NCI-H2227 (cell line): ENCODE measurements around the gene NRXN3.

ENCODE experiments used
- DNase-seq: peaks from one replicate; lab custom pipeline; 2025; ENCODE audit not compliant: unreplicated experiment; lab: John Stamatoyannopoulos, UW

Gene NRXN3

GRCh38 chr14:79826362-79826761 lies 1656.2 kb downstream of the NRXN3 start:
- no peak for DNase-seq

DNA sequence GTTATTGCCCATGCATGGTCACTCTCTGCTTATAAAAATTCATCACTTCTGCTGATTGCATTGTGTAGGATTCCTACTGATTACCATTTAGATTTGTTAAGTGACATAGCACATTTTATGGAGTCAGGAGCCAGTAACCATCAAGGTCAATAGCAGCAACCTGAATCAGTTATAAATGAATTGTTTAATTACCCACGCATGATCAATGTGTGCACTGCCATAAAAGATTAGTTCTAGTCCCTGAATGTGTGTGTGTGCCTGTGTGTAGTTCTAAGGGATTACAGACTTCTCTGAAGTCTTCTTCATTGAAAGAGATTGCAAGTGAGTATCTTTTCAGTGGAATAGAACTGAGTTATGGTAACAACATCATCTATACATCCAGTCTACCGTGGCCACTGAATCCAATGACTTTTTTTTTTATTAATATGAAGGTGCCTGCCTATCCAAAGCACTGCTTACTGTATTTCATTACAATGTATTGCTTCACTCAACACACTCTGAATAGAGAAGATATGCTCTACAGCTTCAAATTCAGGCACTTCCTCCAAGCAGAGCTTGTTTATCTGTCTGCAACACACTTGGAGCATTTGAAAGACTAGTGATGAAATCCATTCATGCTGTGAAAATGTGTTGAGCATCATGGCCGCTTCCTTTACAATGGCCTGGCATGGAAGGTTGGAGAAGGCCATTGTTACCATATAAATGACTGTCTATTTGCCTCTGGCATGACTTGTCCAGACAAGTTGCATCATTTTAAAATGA lies 1659.4 kb downstream of the NRXN3 start:
- DNase-seq: no peak

DNA sequence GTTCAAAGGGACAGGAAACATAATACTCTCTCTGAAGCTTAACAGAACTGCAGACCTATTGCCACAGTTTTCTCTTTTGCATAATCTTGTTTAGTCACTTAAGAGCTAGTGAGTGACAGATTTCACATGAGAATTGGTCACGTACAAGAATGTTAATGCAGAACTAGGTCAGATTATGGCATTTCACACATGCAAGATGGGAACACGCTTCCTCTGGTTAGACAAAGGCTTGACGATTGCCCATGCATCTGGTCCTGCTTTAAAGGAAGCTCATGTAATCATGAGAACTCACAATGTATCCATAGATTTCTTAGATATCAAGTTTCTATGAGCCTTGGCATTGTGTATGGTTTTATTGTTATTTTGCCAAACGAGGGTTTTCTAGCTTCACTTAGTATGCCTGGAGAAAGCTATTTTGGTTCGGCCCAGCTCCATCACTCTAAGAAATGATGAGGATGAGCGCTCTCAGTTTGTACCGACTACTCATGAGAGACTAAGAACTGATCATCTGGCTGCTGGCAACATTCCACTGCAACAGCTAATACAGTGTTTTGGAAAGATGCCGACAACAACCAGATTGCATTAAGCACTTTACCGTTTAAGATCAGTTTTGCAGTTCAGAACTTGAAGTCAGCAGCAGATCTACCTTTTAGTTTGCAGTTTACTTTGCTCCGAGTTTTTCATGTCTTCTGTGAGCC lies 1661.2 kb downstream of the NRXN3 start:
- DNase-seq: no peak

- DNase-seq: no peak
Observed at GRCh38 chr14:79833781-79834180, 1663.6 kb downstream of the NRXN3 start.

DNA sequence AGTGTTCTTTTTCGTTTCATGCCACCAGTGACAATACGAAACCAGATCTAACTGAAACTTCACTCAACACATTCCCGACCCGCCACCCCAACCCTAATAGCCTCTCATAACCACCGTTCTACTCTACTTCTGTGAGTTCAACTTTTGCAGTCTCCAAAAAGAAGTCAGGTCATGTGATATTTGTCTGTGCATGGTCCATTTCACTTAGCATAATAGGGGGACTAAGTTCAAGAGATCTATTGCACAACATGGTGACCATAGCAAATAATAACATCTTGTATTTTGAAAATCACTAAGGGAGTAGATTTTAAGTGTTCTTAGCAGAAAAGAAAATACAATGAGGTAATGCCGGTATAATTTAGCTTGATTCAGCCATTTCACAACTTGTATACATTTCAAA lies 1664.7 kb downstream of the NRXN3 start:
- DNase-seq: no peak

DNA sequence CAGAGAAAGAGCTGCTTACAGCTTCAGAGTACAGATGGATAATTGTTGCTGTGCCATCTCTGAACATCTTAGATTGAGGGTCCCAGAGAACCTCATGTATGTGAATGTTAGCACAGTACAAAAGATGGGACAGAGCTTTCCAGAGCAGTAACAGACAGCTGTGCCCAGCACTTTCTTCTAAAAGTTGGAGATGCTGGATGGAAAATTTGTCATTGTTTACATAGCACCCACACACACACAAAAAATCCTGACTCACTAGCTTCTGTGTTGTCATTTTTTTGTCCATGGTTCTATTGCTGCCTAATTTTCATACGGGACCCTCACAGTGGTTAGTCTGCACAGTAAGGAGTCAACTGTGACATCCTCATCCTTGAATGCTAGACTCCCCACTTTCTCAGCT lies 1666.4 kb downstream of the NRXN3 start:
- DNase-seq: no peak

DNA sequence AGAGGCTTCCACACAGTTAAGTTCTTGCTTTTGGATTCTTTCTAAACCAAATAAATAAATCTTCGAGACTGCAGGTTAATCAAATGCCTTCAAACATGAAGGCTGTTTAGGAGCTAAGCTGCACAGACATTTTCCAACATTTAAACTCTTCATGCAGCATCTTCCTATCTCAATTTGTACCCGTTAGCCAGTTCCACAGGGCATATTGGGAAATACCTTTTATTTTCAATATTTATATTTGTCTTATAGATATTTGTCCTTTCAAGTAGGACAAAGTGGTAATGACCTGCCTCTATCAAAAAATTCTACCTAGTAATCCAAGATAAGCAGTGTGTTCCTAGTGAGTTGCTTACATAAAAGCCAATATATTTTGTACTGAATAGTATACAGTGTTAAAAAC lies 1667.5 kb downstream of the NRXN3 start:
- DNase-seq: no peak

DNA sequence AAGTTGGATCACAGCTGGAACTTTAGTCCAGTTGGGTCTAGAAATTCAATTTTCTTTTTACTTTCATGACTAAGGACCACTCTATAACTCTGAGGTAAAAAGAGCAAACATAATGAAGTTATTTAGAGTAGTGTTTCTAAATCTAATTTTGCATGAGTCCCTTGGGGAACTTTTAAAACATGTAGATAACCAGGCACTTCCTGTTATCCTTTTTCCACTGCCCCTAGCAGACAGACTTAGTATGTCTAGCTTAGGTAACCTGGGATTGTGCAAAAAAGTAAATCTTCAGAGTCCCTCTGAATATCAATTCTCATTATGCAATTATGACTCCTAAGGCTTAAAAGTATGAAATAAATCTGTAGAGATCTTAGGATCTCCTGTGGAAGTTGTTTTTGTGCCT lies 1669.9 kb downstream of the NRXN3 start:
- no peak for DNase-seq

GRCh38 chr14:79840831-79841230 lies 1670.7 kb downstream of the NRXN3 start:
- DNase-seq: no peak

- no peak for DNase-seq
Observed at GRCh38 chr14:79841433-79841832, 1671.3 kb downstream of the NRXN3 start.

GRCh38 chr14:79842270-79842669 lies 1672.1 kb downstream of the NRXN3 start:
- no peak for DNase-seq

- DNase-seq: no peak
Observed at GRCh38 chr14:79852950-79853744, 1683.0 kb downstream of the NRXN3 start.

- DNase-seq: no peak
Observed at GRCh38 chr14:79855789-79856188, 1685.6 kb downstream of the NRXN3 start.

- DNase-seq: no peak
Observed at GRCh38 chr14:79856381-79856780, 1686.2 kb downstream of the NRXN3 start.

DNA sequence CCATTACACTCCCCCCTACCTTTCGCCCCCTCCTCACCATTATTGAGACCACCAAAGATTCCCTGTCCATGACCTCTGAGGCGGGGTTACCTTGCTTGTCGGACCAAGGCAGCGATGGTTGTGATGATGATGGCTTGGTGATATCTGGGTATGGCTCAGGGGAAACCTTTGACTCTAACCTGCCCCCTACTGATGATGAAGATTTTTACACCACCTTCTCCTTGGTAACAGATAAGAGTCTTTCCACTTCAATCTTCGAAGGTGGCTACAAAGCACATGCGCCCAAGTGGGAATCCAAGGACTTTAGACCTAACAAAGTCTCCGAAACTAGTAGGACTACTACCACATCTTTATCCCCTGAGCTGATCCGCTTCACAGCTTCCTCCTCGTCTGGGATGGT lies 1690.9 kb downstream of the NRXN3 start:
- DNase-seq: no peak

DNA sequence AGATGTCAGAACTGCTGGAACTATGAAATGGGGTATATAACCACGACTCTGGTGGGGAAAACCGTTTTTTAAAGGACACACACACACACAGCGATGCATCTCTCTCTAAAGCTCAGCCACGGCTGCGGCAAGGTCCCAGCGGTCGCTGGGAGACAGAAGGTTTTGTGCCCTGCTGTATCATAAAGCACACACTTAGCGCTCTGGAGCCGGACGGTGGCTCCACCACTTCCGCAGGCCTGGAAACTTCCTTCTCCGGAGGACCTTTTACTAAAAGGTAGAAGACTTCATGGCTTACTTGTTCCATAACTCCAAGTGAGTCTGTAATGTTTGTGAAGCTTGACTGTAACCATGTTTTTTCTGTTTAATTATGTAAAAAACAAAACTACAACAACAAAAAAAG lies 1691.9 kb downstream of the NRXN3 start:
- DNase-seq: no peak

- DNase-seq: no peak
Observed at GRCh38 chr14:79871136-79871535, 1701.0 kb downstream of the NRXN3 start.

GRCh38 chr14:79878229-79878628 lies 1708.1 kb downstream of the NRXN3 start:
- DNase-seq: no peak

- peak; percentile 60 for DNase-seq
Observed at GRCh38 chr14:79878785-79879184, 1708.6 kb downstream of the NRXN3 start.

GRCh38 chr14:79881299-79881698 lies 1711.1 kb downstream of the NRXN3 start:
- DNase-seq: no peak

DNA sequence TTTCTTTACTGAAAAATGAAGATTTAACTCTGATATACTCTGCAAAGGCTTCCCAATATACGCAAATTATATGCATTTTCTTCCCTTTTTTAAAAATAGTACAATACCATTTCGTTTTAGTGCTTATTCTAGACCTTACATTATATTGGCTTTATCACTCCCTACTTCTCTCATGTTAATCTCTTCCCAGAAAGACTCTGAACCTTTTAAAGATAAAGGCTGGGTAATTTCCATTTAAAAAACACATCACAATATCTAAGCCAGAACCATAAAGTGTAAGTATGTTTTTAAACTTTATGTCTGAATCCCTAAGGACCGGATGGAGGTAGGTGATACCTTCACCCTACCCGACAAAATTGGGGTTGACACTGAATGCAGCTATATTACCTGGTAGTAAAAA lies 1720.4 kb downstream of the NRXN3 start:
- DNase-seq: no peak

GRCh38 chr14:79896009-79896408 lies 1725.8 kb downstream of the NRXN3 start:
- DNase-seq: no peak
